Metanephros (tissue), 1 donor: ENCODE measurements around the gene ADRB1. TPM values are rescaled to one million over a fixed set of nuclear protein-coding genes. Genes with fewer than 3 reads are reported as not detected.

ENCODE experiments used
- total RNA-seq: library from RNA; depleted of rRNA; stranded (reverse); fragments of >200 nt; gene quantifications from one replicate; pipeline ENCODE4 v1.2.3, GENCODE V29; 2014

The ADRB1 gene
- total RNA-seq, result 0.53 TPM

GRCh38 chr10:114043532-114044246, at the start of gene ADRB1:
Gene ADRB1, plus strand, starts transcription at chr10:114043866. Its CDS starts 267 bp downstream, at chr10:114044133.

Other genes starting within 250 kb of the ADRB1 start
- 8.5 TPM for gene DCLRE1A, start 189.8 kb upstream of the ADRB1 start, total RNA-seq
- gene NHLRC2, start 189.2 kb upstream of the ADRB1 start, total RNA-seq, result 36.2 TPM
- 20.3 TPM for gene CCDC186, start 130.3 kb downstream of the ADRB1 start, total RNA-seq
- 0.06 TPM for gene TDRD1, start 135.5 kb downstream of the ADRB1 start, total RNA-seq
- 3.0 TPM for gene VWA2, start 195.4 kb downstream of the ADRB1 start, total RNA-seq